DMS79 (cell line): ENCODE measurements around the gene SLC6A1.
"Not testable (repeated sequence)": the region's sequence is repeated elsewhere in the genome, so short reads cannot be mapped to it uniquely, and the experiment has no call there.

Experiments
- DNase-seq: peaks from one replicate; lab custom pipeline; 2025; lab: John Stamatoyannopoulos, UW

SLC6A1 gene

DNA sequence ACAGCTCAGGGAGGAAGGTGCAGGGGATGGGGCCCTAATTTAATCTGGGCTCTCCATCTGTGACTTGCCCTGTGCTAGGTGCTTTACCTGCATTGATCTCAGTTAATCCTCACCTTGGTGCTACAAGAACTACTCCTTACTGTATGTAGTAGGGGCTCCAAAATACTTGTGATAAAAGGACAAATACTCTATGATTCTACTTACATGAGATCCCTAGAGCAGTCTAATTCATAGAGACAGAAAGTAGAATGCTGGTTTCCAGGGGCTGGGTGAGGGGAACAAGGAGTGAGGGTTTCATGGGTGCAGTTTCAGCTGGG lies 67.2 kb downstream of the SLC6A1 start:
- no peak for DNase-seq

DNA sequence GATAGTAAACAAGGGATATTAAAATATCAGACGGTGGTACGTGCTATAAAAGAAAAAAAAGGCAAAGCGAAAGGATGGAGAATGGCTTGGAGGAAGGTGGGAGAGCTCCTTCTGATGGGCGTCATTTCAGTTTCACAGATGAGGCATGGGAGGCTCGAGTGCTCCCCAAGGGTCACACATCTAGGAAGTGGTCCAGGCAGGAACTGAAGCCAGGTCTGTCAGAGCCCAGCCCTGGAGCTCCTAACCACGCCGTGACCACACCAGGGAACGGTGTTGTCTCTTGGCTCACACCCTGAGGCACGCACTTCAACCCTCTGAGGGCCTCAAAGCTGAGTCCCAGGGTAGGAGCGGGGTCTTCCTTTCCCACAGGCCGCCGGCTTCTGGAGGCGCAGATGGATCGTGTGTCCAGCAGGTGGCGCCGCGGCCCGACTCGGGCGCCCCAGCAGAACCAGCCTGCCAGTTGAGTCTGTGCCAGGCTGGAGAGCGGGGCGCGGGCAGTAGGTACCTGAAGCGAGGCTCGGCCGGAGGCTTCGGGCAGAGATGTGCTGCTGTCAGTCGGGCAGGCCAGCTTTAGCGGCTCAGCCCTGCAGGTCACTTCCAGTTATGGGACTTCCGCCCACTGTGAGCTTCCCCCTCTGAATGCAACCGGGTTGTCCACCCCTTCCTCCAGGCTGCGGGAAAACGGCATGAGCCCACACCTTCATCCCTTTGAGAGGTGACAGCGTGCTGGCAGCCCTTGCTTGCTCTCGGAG lies 68.1 kb downstream of the SLC6A1 start:
- peak; percentile 7 for DNase-seq

DNA sequence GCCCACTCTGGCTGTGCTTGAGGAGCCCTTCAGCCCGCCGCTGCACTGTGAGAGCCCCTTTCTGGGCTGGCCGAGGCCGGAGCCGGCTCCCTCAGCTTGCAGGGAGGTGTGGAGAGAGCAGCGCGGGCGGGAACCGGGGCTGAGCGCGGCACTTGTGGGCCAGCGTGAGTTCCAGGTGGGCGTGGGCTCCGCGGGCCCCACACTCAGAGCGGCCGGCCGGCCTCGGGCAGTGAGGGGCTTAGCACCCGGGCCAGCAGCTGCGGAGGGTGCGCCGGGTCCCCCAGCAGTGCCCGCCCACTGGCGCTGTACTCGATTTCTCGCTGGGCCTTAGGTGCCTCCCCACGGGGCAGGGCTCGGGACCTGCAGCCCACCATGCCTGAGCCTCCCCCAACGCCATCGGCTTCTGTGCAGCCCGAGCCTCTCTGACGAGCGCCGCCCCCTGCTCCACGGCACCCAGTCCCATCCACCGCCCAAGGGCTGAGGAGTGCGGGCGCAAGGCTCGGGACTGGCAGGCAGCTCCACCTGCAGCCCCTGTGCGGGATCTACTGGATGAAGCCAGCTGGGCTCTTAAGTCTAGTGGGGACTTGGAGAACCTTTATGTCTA lies 68.8 kb downstream of the SLC6A1 start:
- not testable (repeated sequence) for DNase-seq

DNA sequence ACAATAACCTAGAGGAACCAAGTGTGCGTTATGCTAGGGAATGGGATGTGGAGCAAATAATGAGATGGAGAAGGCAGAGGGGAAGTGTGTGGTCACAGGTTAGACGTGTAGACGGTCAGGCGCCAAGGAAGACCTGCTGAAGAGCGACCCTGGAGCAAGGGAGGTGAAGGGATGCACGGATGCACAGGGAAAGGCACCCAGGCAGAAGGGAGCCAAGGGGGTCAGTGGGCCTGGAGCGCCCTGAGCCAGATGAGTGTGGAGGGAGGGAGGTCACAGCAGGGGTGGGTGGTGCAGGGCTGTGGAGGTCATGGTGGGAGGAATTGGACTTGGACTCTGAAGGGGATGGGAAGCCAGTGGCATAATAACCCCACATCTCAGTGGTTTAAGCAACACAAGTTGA lies 70.2 kb downstream of the SLC6A1 start:
- no peak for DNase-seq

DNA sequence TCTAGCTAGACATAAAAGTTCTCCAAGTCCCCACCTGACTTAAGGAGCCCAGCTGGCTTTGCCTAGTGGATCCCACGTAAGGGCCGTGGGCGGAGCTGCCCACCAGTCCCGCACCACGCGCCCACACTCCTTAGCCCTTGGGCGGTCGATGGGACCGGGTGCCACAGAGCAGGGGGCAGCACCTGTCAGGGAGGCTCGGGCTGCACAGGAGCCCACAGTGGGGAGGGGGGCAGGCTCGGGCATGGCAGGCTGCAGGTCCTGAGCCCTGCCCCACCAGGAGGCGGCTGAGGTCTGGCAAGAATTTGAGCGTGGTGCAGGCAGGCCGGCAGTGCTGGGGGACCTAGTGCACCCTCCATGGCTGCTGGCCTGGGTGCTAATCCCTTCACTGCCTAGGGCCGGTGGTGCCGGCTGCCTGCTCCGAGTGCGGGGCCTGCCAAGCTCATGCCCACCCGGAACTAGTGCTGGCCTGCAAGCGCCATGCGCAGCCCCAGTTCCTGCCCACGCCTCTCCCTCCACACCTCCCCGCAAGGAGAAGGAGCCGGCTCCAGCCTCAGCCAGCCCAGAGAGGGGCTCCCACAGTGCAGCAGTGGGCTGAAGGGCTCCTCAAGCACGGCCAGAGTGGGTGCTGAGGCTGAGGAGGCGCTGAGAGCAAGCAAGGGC lies 78.7 kb downstream of the SLC6A1 start:
- DNase-seq = no peak

DNA sequence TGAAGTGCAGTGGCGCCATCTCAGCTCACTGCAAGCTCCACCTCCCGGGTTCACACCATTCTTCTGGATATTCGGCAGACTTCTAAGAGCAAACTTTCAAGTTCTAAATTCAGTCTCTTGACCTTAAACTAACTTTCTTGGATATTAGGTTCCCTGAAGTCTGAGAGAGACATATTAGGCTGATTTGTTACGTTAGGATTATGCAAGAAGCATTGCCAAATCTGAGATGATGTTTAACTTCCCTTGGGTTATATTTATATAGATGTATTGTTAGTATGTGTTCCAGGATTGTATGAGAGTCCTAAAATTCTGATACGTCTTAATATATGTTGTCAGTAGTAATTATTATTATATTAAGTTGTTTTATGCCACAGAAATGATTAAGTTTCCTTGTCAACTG lies 80.1 kb downstream of the SLC6A1 start:
- no peak for DNase-seq

DNA sequence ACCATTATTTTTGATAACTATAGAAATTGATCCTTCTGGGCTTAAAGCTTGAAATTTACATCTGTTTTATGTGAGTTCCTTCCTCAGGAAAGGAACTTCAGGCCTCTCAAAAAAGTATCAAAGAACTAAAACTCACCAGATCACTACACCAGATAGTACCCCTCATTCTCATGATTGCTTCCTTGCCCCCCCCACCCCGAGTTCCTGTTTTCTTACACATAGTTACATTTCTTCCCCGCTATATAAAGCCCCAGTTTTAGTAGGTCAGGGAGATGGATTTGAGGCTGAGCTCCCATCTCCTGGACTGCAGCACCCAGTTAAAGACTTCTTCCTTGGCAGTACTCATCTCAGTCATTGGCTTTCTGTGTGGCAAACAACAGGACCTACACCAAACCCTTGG lies 81.5 kb downstream of the SLC6A1 start:
- DNase-seq = no peak

DNA sequence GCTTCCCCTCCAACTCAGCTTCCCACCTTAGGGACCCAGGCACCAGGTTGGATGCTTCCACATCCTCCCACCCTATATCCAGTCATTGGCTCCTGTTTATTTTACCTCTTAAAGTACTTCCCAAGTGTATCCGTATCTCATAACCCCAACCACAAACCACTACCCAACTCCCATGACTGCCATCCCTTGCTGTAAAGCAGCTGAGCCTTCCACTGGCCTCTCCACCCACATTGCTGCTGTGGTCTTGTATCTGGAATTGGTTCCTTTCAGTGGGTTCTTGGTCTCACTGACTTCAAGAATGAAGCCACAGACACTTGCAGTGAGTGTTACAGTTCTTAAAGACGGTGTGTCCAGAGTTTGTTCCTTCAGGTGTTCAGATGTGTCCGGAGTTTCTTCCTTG lies 81.9 kb downstream of the SLC6A1 start:
- DNase-seq = no peak

DNA sequence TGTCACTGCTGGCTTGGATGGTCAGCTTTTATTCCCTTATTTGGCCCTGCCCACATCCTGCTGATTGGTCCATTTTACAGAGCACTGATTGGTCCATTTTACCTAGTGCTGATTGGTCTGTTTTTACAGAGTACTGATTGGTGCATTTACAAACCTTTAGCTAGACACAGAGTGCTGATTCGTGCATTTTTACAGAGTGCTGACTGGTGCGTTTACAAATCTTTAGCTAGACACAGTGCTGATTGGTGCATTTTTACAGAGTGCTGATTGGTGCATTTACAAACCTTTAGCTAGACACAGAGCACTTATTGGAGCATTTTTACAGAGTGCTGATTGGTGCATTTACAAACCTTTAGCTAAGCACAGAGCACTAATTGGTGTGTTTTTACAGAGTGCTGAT lies 82.6 kb downstream of the SLC6A1 start:
- not testable (repeated sequence) for DNase-seq

DNA sequence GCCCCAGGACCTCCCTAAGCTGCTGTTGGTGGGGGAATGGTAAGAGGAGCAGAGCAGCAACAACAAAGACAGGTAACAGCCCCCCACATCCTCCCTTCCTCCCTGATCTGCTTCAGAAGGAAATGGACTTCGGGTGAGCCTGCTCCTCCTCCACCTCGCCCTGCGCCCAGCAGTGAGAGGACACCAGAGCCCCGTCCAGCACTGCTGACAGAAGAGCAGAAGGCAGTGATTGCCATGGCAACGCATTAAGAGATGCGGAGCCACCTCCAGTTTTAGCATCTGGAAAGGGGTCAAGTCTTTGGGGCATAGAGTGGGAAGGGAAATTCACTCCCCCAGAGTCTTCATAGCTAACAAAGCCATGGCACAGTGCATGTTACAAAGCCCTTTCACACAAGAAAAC lies 84.2 kb downstream of the SLC6A1 start:
- DNase-seq = no peak

DNA sequence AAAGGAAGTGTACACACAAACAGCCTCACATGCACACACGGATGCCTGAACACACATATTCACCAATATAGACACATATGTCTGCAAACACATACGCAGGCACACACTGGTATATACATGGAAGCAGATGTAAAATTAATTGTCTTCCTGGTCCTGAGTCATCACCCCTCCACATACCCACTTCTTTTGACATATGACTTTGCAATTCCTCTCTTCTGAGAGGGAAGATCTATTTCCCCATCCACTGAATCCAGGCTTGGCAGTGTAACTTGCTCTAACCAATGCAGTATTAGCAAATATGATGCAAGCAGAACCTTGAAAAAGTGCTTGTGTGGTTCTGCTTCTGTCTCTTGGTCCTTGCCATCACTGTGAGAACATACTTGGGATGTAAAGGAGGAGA lies 84.9 kb downstream of the SLC6A1 start:
- no peak for DNase-seq

DNA sequence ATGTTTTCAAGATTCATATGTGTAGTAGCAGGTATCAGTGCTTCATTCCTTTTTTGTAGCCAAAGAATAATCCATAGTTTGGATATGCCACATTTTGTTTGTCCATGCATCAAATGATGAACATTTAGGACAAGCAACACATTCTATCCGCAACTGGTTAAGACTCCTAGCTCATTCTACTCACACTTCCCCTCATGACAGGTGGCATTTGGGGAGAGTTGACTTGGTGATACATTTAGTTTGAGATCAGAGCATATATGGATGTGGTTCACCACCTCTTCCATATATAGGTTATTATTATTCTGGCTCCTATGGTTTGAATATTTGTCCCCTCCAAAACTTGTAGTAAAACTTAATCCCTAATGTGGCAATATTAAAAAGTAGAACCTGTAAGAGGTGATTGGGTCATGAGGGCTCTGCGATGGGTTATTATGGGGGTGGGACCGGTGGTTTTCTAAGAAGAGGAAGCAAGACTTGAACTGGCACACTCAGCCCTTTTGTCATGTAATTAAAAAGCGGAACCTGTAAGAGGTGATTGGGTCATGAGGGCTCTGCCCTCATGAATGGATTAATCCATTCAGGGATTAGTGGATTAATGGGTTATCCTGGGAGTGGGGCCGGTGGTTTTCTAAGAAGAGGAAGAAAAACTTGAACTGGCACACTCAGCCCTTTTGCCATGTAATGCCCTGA lies 86.4 kb downstream of the SLC6A1 start:
- no peak for DNase-seq

DNA sequence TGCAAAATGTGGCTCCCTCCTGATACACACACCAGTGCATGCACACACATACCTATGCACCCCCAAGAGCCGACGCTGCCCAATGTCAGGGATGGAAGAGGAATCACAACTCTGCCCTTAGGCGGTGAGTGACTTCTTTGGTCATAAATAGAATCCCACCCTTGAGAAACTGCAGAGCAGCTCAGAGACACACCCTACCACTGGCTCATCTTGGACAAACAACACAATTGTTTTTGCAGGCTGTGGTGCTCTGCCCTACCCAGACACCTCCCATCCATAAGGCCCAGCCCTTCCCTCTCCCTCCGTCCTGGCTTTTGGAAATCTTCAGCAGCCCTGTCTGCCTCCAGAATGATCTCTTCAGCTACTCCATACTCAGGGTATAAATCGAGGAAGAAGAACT lies 87.9 kb downstream of the SLC6A1 start:
- no peak for DNase-seq

DNA sequence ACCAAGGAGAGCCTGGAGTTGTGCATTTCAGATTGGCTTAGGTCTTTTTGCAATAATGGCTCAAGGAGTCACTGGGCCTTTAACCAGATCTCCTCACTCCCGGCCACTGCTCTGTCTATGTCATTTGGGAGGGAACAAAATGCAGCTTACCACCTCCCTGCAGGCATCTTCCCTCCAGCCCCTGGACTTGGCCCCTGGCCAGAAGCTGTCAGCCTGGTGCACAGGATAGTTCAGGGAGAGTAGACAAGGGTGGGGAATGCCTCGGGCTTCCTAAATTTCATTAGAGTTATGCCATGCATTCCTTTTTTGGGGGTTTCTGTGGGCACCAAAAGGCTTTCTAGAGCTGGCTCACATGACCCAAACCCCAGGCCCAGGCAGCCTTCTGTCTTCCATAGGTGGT lies 91.5 kb downstream of the SLC6A1 start:
- no peak for DNase-seq

DNA sequence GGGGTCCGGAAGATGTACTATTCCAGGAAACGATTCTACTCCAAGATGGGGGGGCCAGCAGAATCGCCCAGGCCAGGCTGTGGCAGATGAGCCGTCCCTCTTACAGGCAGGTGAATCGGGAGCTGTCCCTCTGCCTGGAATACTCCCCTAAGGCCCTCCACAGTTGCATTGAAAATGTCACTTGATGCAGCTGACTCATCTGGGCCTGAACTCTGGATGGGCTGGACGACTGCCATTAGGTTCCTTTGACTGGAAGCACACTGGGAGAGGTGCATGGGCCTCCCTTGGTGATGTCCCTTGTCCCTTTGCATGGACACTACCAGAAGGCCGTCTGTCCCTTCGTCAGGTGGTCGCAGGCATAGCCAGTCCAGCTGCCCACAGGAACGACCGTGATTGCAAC lies 92.1 kb downstream of the SLC6A1 start:
- no peak for DNase-seq

DNA sequence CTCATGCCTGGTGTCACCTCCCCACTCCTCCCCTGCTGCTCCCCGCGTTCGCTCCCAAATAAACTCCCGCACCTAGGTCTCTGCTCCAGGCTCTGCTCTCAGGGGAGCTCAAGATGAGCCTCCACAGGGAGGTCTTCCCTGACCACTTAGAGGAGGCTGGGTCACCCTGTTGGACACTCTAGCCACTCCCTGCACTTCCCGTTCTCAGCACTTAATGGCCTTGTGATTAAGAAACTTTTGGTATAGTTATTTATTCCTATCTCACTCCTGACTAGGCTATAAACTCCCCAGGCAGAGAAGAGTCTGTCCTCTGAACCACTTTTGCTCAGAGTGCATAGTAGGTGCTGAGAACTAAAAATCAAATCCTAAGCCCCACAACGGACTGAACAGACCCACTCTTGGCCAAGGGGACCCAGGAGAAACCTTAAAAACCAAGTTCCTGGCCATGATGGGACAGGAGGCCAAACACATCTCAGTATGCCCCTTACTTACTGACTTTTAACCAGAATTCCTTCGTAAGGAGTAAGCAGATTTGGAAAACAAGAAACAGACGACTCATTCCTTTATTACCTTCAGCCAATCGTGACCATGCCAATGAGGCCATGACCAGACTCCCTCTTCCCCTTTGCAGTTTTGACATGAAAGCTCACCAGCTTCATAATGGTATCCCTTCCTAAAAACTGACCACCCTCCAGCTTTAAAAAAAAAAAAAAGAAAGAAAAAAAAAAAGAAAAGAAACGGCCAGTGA lies 92.7 kb downstream of the SLC6A1 start:
- DNase-seq = no peak

DNA sequence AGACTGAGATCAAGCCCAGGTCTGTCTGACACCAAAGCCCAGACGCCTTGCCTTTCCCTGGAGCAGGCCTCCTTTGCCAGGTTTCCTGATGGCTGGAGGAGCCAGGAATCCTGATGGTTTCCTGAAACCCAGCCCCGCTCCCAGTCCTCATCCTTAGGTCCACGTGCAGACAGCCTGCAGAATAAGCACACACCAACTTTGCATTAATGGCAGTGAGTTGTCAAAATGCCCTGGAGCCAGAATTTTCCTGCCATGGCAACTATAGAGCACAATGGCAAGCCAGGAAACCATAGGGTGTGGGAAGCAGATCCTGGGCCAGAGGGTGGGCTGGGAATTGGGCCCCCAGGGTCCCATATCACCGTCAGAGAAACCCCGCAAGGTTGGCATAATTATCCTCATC lies 94.3 kb downstream of the SLC6A1 start:
- DNase-seq = no peak

DNA sequence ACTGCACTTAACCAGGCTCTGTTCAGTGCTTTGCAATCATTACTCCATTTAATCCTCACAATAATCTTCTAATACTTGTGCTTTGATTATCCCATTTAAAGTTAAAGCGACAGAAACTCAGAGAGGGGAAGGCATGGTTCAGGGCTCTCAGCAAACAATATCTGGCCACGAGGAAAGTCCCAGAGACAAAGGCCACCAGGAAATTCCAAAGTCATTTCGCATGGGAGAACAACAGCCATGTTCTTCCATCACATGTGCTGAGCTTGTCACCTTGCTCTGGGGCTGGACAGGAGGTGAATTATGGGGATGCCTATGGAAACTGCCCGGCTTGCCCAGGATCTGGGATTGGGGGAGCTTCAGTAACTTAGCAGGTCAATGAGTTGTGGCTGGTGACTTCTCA lies 95.5 kb downstream of the SLC6A1 start:
- no peak for DNase-seq

DNA sequence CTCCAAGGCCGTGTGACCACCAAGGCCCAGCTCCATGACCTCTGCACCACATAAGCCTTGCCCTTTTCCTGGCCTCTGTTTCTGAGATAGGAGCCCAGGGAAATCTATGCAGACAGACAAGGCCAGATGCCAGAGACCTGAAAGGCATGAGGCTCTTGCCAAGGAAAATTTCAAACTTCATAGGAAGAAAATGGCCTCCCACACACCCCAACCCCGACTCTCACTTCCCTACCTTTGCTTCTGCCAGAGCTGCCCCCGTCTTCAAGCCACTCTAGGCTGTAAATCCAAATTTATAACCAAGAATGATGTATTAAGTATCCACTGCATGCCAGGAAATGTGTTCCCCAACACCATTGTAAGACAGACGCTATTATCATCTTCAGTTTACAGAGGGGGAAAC lies 96.3 kb downstream of the SLC6A1 start:
- no peak for DNase-seq
